T-cell (primary cell): ENCODE results near the gene PKDREJ. TPM values are rescaled to one million over a fixed set of nuclear protein-coding genes. Genes with fewer than 3 reads are reported as not detected.

Experiments used
- total RNA-seq, 35 experiments: library from RNA in 6 of 35; stranded (reverse) in 6 of 35; fragments of 120-200 nt in 1 of 35; gene quantifications; one replicate each; pipeline versions ENCODE4 v1.2.1 to v1.2.4 and lab custom pipeline; 2013 to 2026

Gene PKDREJ
- total RNA-seq, 5 donors from 2014 or later (not counting 1 experiment from before 2014, with no cell fraction given): not detected

Other genes with a start within 250 kb of the PKDREJ start
- gene PPARA, start 112.8 kb downstream of the PKDREJ start, total RNA-seq: 10 to 100 TPM; 11.0 to 22.2 (median 19.6) TPM
- 10 to 100 TPM in 3 of 5 donors, 1 to 10 TPM in 2; 5.8 to 15.3 (median 11.5) TPM for gene CDPF1, start 13.1 kb downstream of the PKDREJ start, total RNA-seq
- gene TTC38, start 4.7 kb upstream of the PKDREJ start, total RNA-seq: 10 to 100 TPM in 2 of 5 donors, 1 to 10 TPM in 3; 6.8 to 21.6 (median 9.5) TPM
- 1 to 10 TPM in 1 of 5 donors, under 1 TPM in 4; 0.44 to 1.3 (median 0.61) TPM for gene GTSE1, start 33.5 kb upstream of the PKDREJ start, total RNA-seq
- 10 to 100 TPM; 62.8 to 92.1 (median 77.5) TPM for gene TRMU, start 72.4 kb upstream of the PKDREJ start, total RNA-seq